HepG2 (cell line): ENCODE measurements around the gene HMGB4. TPM values are rescaled to one million over a fixed set of nuclear protein-coding genes. Genes with fewer than 3 reads are reported as not detected.

Source experiments
- ATAC-seq: fragments of 200-7000 bp; cut with Tn5 transposase; 3 replicates; pipeline ENCODE4 v1.9.1; 2020; ENCODE audit warnings: mild to moderate bottlenecking, moderate library complexity
- BruUV-seq: library from RNA; stranded (reverse); fragments of 400-500 nt; replicated peaks from 2 replicates; lab custom pipeline; 2021; lab: Mats Ljungman, UMichigan
- CTCF ChIA-PET: fragments of 300-600 bp; formaldehyde crosslinking; extraction: SDS; loops from one replicate; lab custom pipeline; 2021; ENCODE audit warnings: low total read pairs, inconsistent platforms, low intra/inter-chr PET ratio; lab: Yijun Ruan, JAX
- POLR2A ChIA-PET: fragments of 350-600 bp; sonication (Branson Sonifier 250); formaldehyde crosslinking; loops from one replicate; lab custom pipeline; 2020; ENCODE audit warnings: antibody characterized with exemption, inconsistent platforms; lab: Yijun Ruan, JAX
- DNase-seq: peaks from one replicate; pipeline ENCODE4 v3.0.0-alpha.2; 2015; ENCODE audit warnings: low spot score
- FAIRE-seq: peaks from 3 replicates; lab custom pipeline; 2011; peaks lifted over from hg19 to GRCh38; lab: Jason Lieb, UNC
- H2AFZ ChIP-seq: one replicate; pipeline ENCODE4 v1.6.1; 2011; ENCODE audit warnings: low read length, inconsistent platforms
- H3K27ac ChIP-seq: fragments of 300-600 bp; 3 replicates; pipeline ENCODE4 v1.8.0; 2011; ENCODE audit warnings: mixed run types, mild to moderate bottlenecking, mixed read lengths, low read length, inconsistent platforms; ENCODE audit not compliant: insufficient read depth; ENCODE audit errors: extremely low read length
- H3K27me3 ChIP-seq, 2 experiments: fragments of 200-600 bp in 1 of 2; 2 replicates in 1 of 2; 3 replicates in 1 of 2; pipeline versions ENCODE4 v1.6.0 to v1.8.0; 2011; ENCODE audit warnings: low read length in 2 of 2, mild to moderate bottlenecking in 2 of 2, moderate library complexity in 2 of 2, inconsistent platforms in 1 of 2; ENCODE audit not compliant: insufficient read depth in 2 of 2, control insufficient read depth in 1 of 2
- H3K36me3 ChIP-seq, 2 experiments: fragments of 200-600 bp in 1 of 2; replicated peaks in 1 of 2; 2 replicates in 1 of 2; 3 replicates in 1 of 2; pipeline versions ENCODE4 v1.5.1 to v1.8.0; 2011; ENCODE audit warnings: low read length in 2 of 2, inconsistent platforms in 1 of 2; ENCODE audit not compliant: insufficient read depth in 2 of 2, control insufficient read depth in 1 of 2
- H3K4me1 ChIP-seq: 2 replicates; pipeline ENCODE4 v1.5.1; 2012; ENCODE audit warnings: low read length, inconsistent platforms; ENCODE audit not compliant: insufficient read depth
- H3K4me2 ChIP-seq: 2 replicates; pipeline ENCODE4 v1.6.0; 2011; ENCODE audit warnings: low read depth, low read length, inconsistent platforms
- H3K4me3 ChIP-seq, 3 experiments: fragments of 200-600 bp in 1 of 3; sonication (generic), shearing (Covaris generic) in 1 of 3; replicated peaks in 1 of 3; 2 replicates each; pipeline ENCODE4 v1.5.1; 2011 to 2016; ENCODE audit warnings: low read length in 3 of 3, inconsistent platforms in 2 of 3, low read depth in 2 of 3, mild to moderate bottlenecking in 2 of 3, control low read depth in 1 of 3, mixed read lengths in 1 of 3; ENCODE audit not compliant: insufficient read depth in 1 of 3
- H3K79me2 ChIP-seq: one replicate; pipeline ENCODE4 v1.6.1; 2011; ENCODE audit warnings: low read length, inconsistent platforms; ENCODE audit not compliant: insufficient read depth
- H3K9ac ChIP-seq: 2 replicates; pipeline ENCODE4 v1.6.0; 2011; ENCODE audit warnings: mild to moderate bottlenecking, low read depth, low read length, inconsistent platforms; ENCODE audit not compliant: insufficient read depth
- H3K9me3 ChIP-seq: 2 replicates; pipeline ENCODE4 v1.5.1; 2012; ENCODE audit warnings: mild to moderate bottlenecking, low read length
- H4K20me1 ChIP-seq: 2 replicates; pipeline ENCODE4 v1.6.0; 2011; ENCODE audit warnings: inconsistent platforms, mild to moderate bottlenecking, low read length, moderate library complexity; ENCODE audit not compliant: insufficient read depth
- ATF5 ChIP-seq: sonication (generic); formaldehyde crosslinking; IDR thresholded peaks from 2 replicates; pipeline ENCODE4 v1.4.0; 2020; ENCODE audit warnings: mild to moderate bottlenecking, low read depth, missing genetic modification reagents
- BCLAF1 ChIP-seq: fragments of 450-650 bp; IDR thresholded peaks from 2 replicates; pipeline ENCODE4 v1.6.1; 2017; ENCODE audit warnings: mild to moderate bottlenecking
- KAT7 ChIP-seq: IDR thresholded peaks from 2 replicates; pipeline ENCODE4 v1.6.1; 2018; ENCODE audit warnings: borderline replicate concordance, missing compliant biosample characterization
- NKX3-1 ChIP-seq: sonication (generic); formaldehyde crosslinking; IDR thresholded peaks from 2 replicates; pipeline ENCODE4 v1.5.0; 2020; ENCODE audit warnings: missing genetic modification reagents
- PBX3 ChIP-seq: sonication (generic); formaldehyde crosslinking; IDR thresholded peaks from 2 replicates; pipeline ENCODE4 v1.8.1; 2023; ENCODE audit warnings: missing genetic modification reagents, inconsistent platforms, borderline replicate concordance
- RORA ChIP-seq: sonication (generic); formaldehyde crosslinking; IDR thresholded peaks from 2 replicates; pipeline ENCODE4 v1.5.0; 2020; ENCODE audit warnings: mild to moderate bottlenecking, missing genetic modification reagents, moderate library complexity
- SKI ChIP-seq: fragments of 450-650 bp; IDR thresholded peaks from one replicate; pipeline ENCODE4 v1.6.1; 2018; ENCODE audit warnings: mild to moderate bottlenecking; ENCODE audit not compliant: partially characterized antibody
- ZNF33B ChIP-seq: sonication (generic); formaldehyde crosslinking; IDR thresholded peaks from 2 replicates; pipeline ENCODE4 v1.5.1; 2020; ENCODE audit warnings: mild to moderate bottlenecking, missing genetic modification reagents
- ZNF382 ChIP-seq: sonication (generic); formaldehyde crosslinking; IDR thresholded peaks from 2 replicates; pipeline ENCODE4 v1.5.0; 2020; ENCODE audit warnings: missing genetic modification reagents, mild to moderate bottlenecking, borderline replicate concordance
- ZNF704 ChIP-seq: sonication (generic); formaldehyde crosslinking; IDR thresholded peaks from 2 replicates; pipeline ENCODE4 v1.8.1; 2023; ENCODE audit warnings: mild to moderate bottlenecking, inconsistent platforms, moderate library complexity, missing genetic modification reagents, borderline replicate concordance
- WGBS: methylation state at CpG from one replicate; pipeline ENCODE4 v1.1.6; 2017; ENCODE audit warnings: low lambda C conversion rate; 5-methylcytosine and 5-hydroxymethylcytosine counted together
- in situ Hi-C: cut with HindIII; loops from 2 replicates; pipeline ENCODE4 v1.10.0; 2017; ENCODE audit warnings: low pct_unique_long_range_greater_than_20kb; ENCODE audit not compliant: extremely low pct_ligation_motif_present
- intact Hi-C: fragments of 100-400 bp; cut with micrococcal nuclease; formaldehyde crosslinking; loops from one replicate; pipeline ENCODE4 v1.10.0; 2022; ENCODE audit not compliant: unreplicated experiment
- polyA plus RNA-seq, 8 experiments: library from polyadenylated mRNA; depleted of rRNA in 3 of 8; stranded (reverse) in 7 of 8; unstranded in 1 of 8; fragments of >200 nt; fragmentation: Illumina TruSeq in 4 of 8; extraction: Trizol in 4 of 8; gene quantifications; 2 replicates each; pipeline versions ENCODE4 v1.2.1 to v1.2.3, GENCODE V29; 2011 to 2016; ENCODE audit warnings: low read depth in 4 of 8, missing spikeins in 1 of 8, mixed read lengths in 1 of 8; ENCODE audit not compliant: insufficient read depth in 1 of 8
- total RNA-seq, 5 experiments: library from RNA; depleted of rRNA; stranded (reverse); fragments of >200 nt; fragmentation: Illumina TruSeq; extraction: Trizol; gene quantifications; 2 replicates each; pipeline ENCODE4 v1.2.3, GENCODE V29; 2016; ENCODE audit warnings: low read depth in 1 of 5
- TF ChIP-seq, protein P1 (sequence below): sonication (generic); formaldehyde crosslinking; IDR thresholded peaks from 2 replicates; pipeline ENCODE4 v1.4.0; 2020; ENCODE audit warnings: missing genetic modification reagents, low read depth, mild to moderate bottlenecking, borderline replicate concordance
- TF ChIP-seq, protein P2 (sequence below): sonication (generic); formaldehyde crosslinking; IDR thresholded peaks from 2 replicates; pipeline ENCODE4 v1.8.0; 2022; ENCODE audit warnings: low read depth, missing genetic modification reagents
- TF ChIP-seq, protein P3 (sequence below): sonication (generic); formaldehyde crosslinking; IDR thresholded peaks from 2 replicates; pipeline ENCODE4 v1.8.0; 2022; ENCODE audit warnings: missing genetic modification reagents, mild to moderate bottlenecking, inconsistent platforms, borderline replicate concordance

Gene HMGB4
- total and polyA plus RNA-seq, 2 of the 13 experiments (the other 11 are each of a cell fraction or from before 2014, with no cell fraction given) = not detected

DNA sequence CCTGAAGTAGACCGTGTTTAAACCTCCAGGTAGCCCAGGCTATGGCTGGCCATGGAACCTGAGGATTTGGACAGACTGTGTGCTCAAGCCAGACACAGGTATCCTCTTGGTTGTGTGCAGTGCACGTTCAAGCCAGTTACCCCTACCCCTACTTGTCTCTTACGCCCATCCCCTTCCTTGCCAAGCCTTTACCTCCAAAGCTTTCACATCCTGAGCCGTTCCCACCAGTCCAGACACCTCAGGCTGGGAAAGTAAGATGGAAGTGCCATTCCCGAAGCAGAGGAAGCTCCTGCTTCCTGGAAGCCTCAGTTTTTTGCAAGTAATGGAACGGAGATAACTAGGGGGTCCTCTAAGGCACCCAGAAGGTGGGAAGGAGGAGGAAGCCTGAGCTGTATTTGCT is 41.5 kb upstream of the HMGB4 start:
- Histone ChIP-seq H3K9ac (no peak overlapping the region), H3K4me2 (no peak overlapping the region), H2AFZ (no peak overlapping the region), H3K4me3 (no peak overlapping the region), H3K4me1 (no peaks in the 10 kb centered on the region), H3K27me3 (peaks cover 0 to 3% of the 10 kb centered on the region in 2 experiments; a peak in 1 of 5 replicates), H3K27ac (no peak overlapping the region), H3K36me3 (no peaks in the 10 kb centered on the region), H4K20me1 (no peaks in the 10 kb centered on the region), H3K9me3 (no peaks in the 10 kb centered on the region), H3K79me2 (no peaks in the 10 kb centered on the region)
- FAIRE-seq = no peak
- no TSS peak for BruUV-seq
- ChIA-PET POLR2A (no interaction called here), CTCF (no interaction called here)
- 0% methylated on average over 4 of the region's 6 CpGs for WGBS
- ATAC-seq = no peak
- no peak for DNase-seq
- intact Hi-C loops (no loop called here), in situ Hi-C loops (no loop called here)
- TF ChIP-seq ZNF704 (CRISPR knock-in tag) (no peak), BCLAF1 (no peak), SKI (no peak), ATF5 (no peak), PBX3 (CRISPR knock-in tag) (no peak), ZNF382 (CRISPR knock-in tag) (no peak), NKX3-1 (CRISPR knock-in tag) (no peak), ZNF33B (CRISPR knock-in tag) (no peak), RORA (no peak), KAT7 (no peak)
- TF ChIP-seq, protein P1, sequence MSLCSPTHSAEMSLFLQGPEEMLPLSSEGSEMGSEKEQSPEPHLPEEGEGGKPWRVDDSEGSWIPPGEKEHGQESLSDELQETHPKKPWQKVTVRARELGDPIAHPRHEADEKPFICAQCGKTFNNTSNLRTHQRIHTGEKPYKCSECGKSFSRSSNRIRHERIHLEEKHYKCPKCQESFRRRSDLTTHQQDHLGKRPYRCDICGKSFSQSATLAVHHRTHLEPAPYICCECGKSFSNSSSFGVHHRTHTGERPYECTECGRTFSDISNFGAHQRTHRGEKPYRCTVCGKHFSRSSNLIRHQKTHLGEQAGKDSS (CRISPR knock-in tag) = no peak
- TF ChIP-seq, protein P2, sequence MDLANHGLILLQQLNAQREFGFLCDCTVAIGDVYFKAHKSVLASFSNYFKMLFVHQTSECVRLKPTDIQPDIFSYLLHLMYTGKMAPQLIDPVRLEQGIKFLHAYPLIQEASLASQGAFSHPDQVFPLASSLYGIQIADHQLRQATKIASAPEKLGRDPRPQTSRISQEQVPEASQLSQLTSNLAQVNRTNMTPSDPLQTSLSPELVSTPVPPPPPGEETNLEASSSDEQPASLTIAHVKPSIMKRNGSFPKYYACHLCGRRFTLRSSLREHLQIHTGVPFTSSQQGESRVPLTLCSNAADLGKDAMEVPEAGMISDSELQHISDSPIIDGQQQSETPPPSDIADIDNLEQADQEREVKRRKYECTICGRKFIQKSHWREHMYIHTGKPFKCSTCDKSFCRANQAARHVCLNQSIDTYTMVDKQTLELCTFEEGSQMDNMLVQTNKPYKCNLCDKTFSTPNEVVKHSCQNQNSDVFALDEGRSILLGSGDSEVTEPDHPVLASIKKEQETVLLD = no peak
- TF ChIP-seq, protein P3, sequence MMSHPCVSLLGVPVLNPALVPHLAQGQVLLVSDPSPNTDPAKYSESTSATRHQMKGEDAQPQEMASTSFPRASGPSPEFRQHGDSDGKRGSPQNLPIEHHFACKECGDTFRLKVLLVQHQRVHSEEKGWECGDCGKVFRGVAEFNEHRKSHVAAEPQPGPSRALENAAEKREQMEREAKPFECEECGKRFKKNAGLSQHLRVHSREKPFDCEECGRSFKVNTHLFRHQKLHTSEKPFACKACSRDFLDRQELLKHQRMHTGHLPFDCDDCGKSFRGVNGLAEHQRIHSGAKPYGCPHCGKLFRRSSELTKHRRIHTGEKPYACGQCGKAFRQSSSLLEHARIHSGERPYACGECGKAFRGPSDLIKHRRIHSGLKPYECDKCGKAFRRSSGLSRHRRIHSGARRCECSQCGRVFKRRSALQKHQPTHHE (CRISPR knock-in tag) = no peak
